Ascending aorta (tissue), 2 donors: ENCODE results near the gene NLGN1. TPM values are rescaled to one million over a fixed set of nuclear protein-coding genes. Genes with fewer than 3 reads are reported as not detected.

Experiments used
- DNase-seq, 2 donors: peaks; one replicate each; pipeline ENCODE4 v3.0.0-alpha.2; 2019; ENCODE audit warnings: low spot score in 2 of 2
- H3K27ac ChIP-seq, 2 donors: fragments of 200-600 bp; sonication (generic); one replicate each; pipeline ENCODE4 v1.5.1; 2016 to 2017; ENCODE audit warnings: mild to moderate bottlenecking in 1 of 2
- H3K27me3 ChIP-seq: fragments of 200-600 bp; sonication (generic); one replicate; pipeline ENCODE4 v1.5.1; 2017
- H3K36me3 ChIP-seq, 2 donors: fragments of 200-600 bp; sonication (generic); one replicate each; pipeline ENCODE4 v1.5.1; 2016
- H3K4me1 ChIP-seq, 2 donors: fragments of 200-600 bp; sonication (generic); one replicate each; pipeline ENCODE4 v1.5.1; 2016 to 2017; ENCODE audit warnings: mild to moderate bottlenecking in 1 of 2
- H3K4me3 ChIP-seq, 2 donors: fragments of 200-600 bp; sonication (generic); one replicate each; pipeline ENCODE4 v1.5.1; 2016 to 2017; ENCODE audit warnings: mild to moderate bottlenecking in 1 of 2
- H3K9me3 ChIP-seq, 2 donors: fragments of 200-600 bp; sonication (generic); one replicate each; pipeline ENCODE4 v1.5.1; 2016
- CTCF ChIP-seq, 3 experiments: fragments of 200-600 bp in 2 of 3; fragments of 450-650 bp in 1 of 3; sonication (generic) in 2 of 3; IDR thresholded peaks; one replicate each; pipeline ENCODE4 v1.5.1; 2016 to 2019; ENCODE audit warnings: antibody characterized with exemption in 3 of 3, mild to moderate bottlenecking in 1 of 3, moderate library complexity in 1 of 3
- intact Hi-C: fragments of 100-400 bp; cut with DNase I; formaldehyde crosslinking; loops from one replicate; pipeline ENCODE4 v1.15.1; 2023
- total RNA-seq: library from RNA; depleted of rRNA; stranded (reverse); fragments of >200 nt; gene quantifications from one replicate; pipeline ENCODE4 v1.1.0, GENCODE V29; 2016

NLGN1 gene
- total RNA-seq, 1 donor from 2014 or later = 5.2 TPM

GRCh38 chr3:174049472-174049871 lies 651.9 kb downstream of the NLGN1 start:
- H3K9me3 ChIP-seq = no peaks in the 10 kb centered on the region
- no peaks in the 10 kb centered on the region for H3K4me1 ChIP-seq
- intact Hi-C loops = no loop called here
- H3K36me3 ChIP-seq = no peaks in the 10 kb centered on the region
- H3K4me3 ChIP-seq = no peak overlapping the region
- TF ChIP-seq CTCF (IDR thresholded peaks at IDR 0.05) = no peak
- no peaks in the 10 kb centered on the region for H3K27me3 ChIP-seq
- DNase-seq = no peak
- H3K27ac ChIP-seq = no peak overlapping the region

GRCh38 chr3:174051191-174051590 lies 653.6 kb downstream of the NLGN1 start:
- H3K36me3 ChIP-seq = no peaks in the 10 kb centered on the region
- H3K4me3 ChIP-seq = no peak overlapping the region
- TF ChIP-seq CTCF (IDR thresholded peaks at IDR 0.05) = no peak
- H3K9me3 ChIP-seq = no peaks in the 10 kb centered on the region
- no peak overlapping the region for H3K27ac ChIP-seq
- H3K4me1 ChIP-seq = no peaks in the 10 kb centered on the region
- no peak for DNase-seq
- intact Hi-C loops = no loop called here
- no peaks in the 10 kb centered on the region for H3K27me3 ChIP-seq

GRCh38 chr3:174058804-174059203 lies 661.3 kb downstream of the NLGN1 start:
- no peak overlapping the region for H3K4me3 ChIP-seq
- intact Hi-C loops = no loop called here
- no peaks in the 10 kb centered on the region for H3K36me3 ChIP-seq
- H3K27me3 ChIP-seq = no peaks in the 10 kb centered on the region
- DNase-seq = no peak
- no peak for TF ChIP-seq CTCF (IDR thresholded peaks at IDR 0.05)
- H3K4me1 ChIP-seq = no peaks in the 10 kb centered on the region
- no peak overlapping the region for H3K27ac ChIP-seq
- peaks cover 4 to 14% of the 10 kb centered on the region in 2 donors for H3K9me3 ChIP-seq

- intact Hi-C loops = no loop called here
- TF ChIP-seq CTCF (IDR thresholded peaks at IDR 0.05) = no peak
These were observed 662.9 kb downstream of the NLGN1 start for GRCh38 chr3:174060431-174060830.

GRCh38 chr3:174061162-174061561 lies 663.6 kb downstream of the NLGN1 start:
- no peak for DNase-seq
- H3K4me1 ChIP-seq = no peaks in the 10 kb centered on the region
- TF ChIP-seq CTCF (IDR thresholded peaks at IDR 0.05) = no peak
- H3K27ac ChIP-seq = no peak overlapping the region
- intact Hi-C loops = no loop called here
- H3K36me3 ChIP-seq = no peaks in the 10 kb centered on the region
- H3K9me3 ChIP-seq = peaks cover 4 to 14% of the 10 kb centered on the region in 2 donors
- H3K4me3 ChIP-seq = no peak overlapping the region
- H3K27me3 ChIP-seq = no peaks in the 10 kb centered on the region

More at GRCh38 chr3:174060431-174060830, 662.9 kb downstream of the NLGN1 start:
- no peaks in the 10 kb centered on the region for H3K4me1 ChIP-seq
- H3K27me3 ChIP-seq = no peaks in the 10 kb centered on the region
- H3K4me3 ChIP-seq = no peak overlapping the region
- peaks cover 4 to 14% of the 10 kb centered on the region in 2 donors for H3K9me3 ChIP-seq
- no peak for DNase-seq
- H3K27ac ChIP-seq = no peak overlapping the region
- no peaks in the 10 kb centered on the region for H3K36me3 ChIP-seq

- Histone ChIP-seq H3K9me3 (peaks cover 4 to 14% of the 10 kb centered on the region in 2 donors), H3K27ac (no peak overlapping the region), H3K36me3 (no peaks in the 10 kb centered on the region), H3K27me3 (no peaks in the 10 kb centered on the region), H3K4me1 (no peaks in the 10 kb centered on the region), H3K4me3 (no peak overlapping the region)
- DNase-seq = no peak
- intact Hi-C loops = no loop called here
- TF ChIP-seq CTCF (IDR thresholded peaks at IDR 0.05) = no peak
These were observed 664.2 kb downstream of the NLGN1 start for GRCh38 chr3:174061731-174062130.
